IPS-15b (cell line): ENCODE results near the gene APOE.
A peak's percentile ranks its signal among the peaks of the same experiment; 100 is the strongest.
"Not testable (repeated sequence)": the region's sequence is repeated elsewhere in the genome, so short reads cannot be mapped to it uniquely, and the experiment has no call there.

Experiments used
- H3K27me3 ChIP-seq: one replicate; pipeline ENCODE4 v1.6.1; 2013; ENCODE audit warnings: low read length; ENCODE audit not compliant: control insufficient read depth, insufficient read depth
- H3K36me3 ChIP-seq: one replicate; pipeline ENCODE4 v1.6.1; 2013; ENCODE audit warnings: low read length; ENCODE audit not compliant: control insufficient read depth, insufficient read depth
- H3K4me1 ChIP-seq: one replicate; pipeline ENCODE4 v1.6.1; 2013; ENCODE audit warnings: mild to moderate bottlenecking, low read length; ENCODE audit not compliant: control insufficient read depth, insufficient read depth
- H3K4me3 ChIP-seq: one replicate; pipeline ENCODE4 v1.5.1; 2013; ENCODE audit warnings: low read depth, low read length
- H3K9ac ChIP-seq: one replicate; pipeline ENCODE4 v1.6.1; 2013; ENCODE audit warnings: low read depth, mild to moderate bottlenecking, low read length
- H3K9me3 ChIP-seq: one replicate; pipeline ENCODE4 v1.6.1; 2013; ENCODE audit warnings: mild to moderate bottlenecking, low read length; ENCODE audit not compliant: control insufficient read depth, insufficient read depth

Gene APOE

DNA sequence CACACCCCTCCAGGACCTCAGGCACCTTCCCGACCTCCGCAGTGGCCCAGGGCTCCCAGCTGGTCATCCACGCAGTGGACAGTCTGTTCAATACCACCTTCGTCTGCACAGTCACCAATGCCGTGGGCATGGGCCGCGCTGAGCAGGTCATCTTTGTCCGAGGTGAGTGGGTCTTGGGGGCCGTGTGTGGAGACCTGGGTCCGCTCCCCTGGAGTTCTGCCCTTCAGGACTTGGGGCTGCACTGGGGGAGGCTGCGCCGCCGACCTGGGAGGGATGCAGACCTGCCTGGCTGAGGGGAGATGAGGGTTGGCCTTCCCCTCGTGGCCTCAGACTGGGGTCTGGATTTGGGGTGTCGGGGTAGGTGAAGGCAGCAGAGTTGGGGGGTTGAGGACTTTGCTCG, 31.3 kb upstream of the APOE start:
- Histone ChIP-seq H3K9ac (no peak overlapping the region), H3K27me3 (no peaks in the 10 kb centered on the region), H3K36me3 (peaks cover 72% of the 10 kb centered on the region), H3K9me3 (no peaks in the 10 kb centered on the region), H3K4me3 (no peak overlapping the region), H3K4me1 (peaks cover 7% of the 10 kb centered on the region)

DNA sequence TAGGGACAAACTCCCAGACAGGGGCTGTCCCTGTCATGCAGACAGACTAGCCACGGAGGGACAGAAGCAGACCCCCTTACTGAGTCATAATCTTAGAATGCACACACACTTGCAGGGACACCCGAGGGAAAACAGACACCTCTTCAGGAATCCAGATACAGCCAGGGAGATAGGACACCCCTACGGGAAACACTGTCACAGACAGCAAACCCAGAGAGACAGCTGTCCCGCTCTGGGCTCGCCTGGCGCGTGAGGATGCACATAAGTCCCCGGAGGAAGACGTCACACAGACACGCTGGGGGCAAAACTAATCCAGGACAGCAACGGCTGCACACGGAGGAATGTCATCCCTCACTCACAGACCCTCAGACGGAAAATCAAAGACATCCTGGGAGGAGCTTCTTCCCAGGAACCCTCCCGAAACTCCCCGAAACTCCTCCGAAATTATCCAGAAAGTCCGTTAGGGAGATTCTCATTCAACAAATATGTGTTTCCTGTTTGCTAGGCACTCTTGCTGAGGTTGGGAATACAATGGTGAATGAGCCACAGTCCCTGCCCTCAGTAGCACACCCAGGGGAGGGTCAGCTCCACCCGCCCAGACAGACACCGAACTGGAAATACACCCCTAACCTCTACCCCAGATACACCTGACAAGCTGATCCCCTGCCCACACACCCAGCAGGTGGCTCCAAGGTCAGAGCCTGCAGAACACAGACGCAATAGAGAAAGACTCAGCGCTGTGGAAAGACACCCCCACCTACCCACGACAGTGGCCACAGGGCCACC, 29.7 kb upstream of the APOE start:
- Histone ChIP-seq H3K36me3 (peaks cover 72% of the 10 kb centered on the region), H3K9ac (peak overlapping the region; percentile 37), H3K4me1 (peaks cover 9% of the 10 kb centered on the region), H3K9me3 (no peaks in the 10 kb centered on the region), H3K27me3 (no peaks in the 10 kb centered on the region), H3K4me3 (no peak overlapping the region)

DNA sequence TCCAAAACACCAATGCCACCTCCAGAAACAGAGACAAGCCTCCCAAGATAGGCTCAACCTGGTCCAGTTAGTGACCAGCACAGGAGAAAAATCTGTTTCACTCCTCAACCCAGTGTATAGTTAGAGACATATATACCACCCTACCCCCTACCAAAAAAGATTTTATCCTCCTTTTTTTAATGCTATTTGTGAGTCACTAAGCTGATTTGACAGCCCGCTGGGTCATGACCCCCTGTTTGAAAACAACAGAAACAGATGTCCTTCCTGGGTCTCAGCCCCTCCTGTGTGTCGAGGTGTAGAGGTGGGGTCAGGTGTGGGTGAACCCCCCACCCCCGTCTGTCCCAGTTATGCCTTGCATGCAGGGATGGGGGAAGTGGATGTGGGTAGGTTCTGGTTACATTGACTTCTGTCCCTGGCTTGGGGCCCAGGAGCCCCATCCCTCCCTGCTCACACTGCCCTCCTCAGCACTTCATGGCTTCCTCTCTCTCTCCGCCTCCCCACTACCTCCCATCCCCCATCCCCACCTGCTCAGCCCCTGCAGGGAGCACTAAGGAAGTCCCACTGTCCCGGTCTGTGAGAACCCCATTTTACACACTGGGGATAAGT, 28.6 kb upstream of the APOE start:
- Histone ChIP-seq H3K4me1 (peaks cover 9% of the 10 kb centered on the region), H3K27me3 (no peaks in the 10 kb centered on the region), H3K36me3 (peaks cover 66% of the 10 kb centered on the region), H3K9ac (no peak overlapping the region), H3K9me3 (no peaks in the 10 kb centered on the region), H3K4me3 (no peak overlapping the region)

DNA sequence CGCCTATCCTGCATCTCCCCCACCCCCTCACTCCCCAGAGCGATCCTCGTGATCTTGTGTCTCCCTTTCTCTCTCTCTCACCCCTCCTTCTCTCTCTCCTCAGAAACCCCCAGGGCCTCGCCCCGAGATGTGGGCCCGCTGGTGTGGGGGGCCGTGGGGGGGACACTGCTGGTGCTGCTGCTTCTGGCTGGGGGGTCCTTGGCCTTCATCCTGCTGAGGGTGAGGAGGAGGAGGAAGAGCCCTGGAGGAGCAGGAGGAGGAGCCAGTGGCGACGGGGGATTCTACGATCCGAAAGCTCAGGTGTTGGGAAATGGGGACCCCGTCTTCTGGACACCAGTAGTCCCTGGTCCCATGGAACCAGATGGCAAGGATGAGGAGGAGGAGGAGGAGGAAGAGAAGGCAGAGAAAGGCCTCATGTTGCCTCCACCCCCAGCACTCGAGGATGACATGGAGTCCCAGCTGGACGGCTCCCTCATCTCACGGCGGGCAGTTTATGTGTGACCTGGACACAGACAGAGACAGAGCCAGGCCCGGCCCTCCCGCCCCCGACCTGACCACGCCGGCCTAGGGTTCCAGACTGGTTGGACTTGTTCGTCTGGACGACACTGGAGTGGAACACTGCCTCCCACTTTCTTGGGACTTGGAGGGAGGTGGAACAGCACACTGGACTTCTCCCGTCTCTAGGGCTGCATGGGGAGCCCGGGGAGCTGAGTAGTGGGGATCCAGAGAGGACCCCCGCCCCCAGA, 27.3 kb upstream of the APOE start:
- Histone ChIP-seq H3K9ac (no peak overlapping the region), H3K9me3 (no peaks in the 10 kb centered on the region), H3K27me3 (no peaks in the 10 kb centered on the region), H3K4me3 (no peak overlapping the region), H3K36me3 (peaks cover 55% of the 10 kb centered on the region), H3K4me1 (peaks cover 14% of the 10 kb centered on the region)

DNA sequence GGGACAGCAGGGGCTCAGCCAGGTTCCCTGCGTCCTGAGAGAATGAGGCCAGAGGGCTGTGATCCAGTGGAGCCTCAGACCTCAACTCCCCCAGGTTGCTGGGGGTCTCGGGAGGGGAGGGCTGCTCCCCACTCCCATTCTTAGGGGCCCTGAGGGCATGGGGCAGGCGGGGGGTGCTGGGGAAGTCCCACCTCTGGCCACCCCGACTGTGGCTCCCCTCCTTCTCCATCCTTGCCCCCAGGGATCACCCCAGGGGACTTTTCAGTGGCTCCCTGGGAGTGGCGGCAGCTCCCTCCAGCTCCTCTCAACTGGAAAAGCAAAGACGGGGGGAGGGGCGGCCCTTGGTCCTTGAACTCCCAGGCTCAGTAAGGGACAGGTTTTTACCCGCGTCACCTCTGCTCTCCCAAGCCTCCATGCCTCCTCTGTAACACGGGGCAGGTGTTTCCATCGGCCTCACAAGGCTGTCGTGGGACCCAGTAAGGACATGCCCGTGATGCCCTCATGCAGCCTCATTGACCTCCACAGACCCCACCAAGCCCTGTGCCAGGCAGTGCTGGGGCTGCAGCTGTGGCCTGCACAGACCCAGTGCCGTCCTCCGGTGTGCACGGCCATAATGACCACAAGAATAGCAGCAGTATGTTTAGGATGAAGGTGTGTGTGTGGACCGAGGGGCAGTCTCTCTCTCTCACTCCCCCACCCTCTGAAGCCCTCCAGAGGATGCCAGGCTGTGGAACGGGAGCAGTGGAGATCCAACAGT, 26.1 kb upstream of the APOE start:
- Histone ChIP-seq H3K9ac (no peak overlapping the region), H3K4me1 (peaks cover 14% of the 10 kb centered on the region), H3K36me3 (peaks cover 50% of the 10 kb centered on the region), H3K4me3 (no peak overlapping the region), H3K27me3 (no peaks in the 10 kb centered on the region), H3K9me3 (no peaks in the 10 kb centered on the region)

DNA sequence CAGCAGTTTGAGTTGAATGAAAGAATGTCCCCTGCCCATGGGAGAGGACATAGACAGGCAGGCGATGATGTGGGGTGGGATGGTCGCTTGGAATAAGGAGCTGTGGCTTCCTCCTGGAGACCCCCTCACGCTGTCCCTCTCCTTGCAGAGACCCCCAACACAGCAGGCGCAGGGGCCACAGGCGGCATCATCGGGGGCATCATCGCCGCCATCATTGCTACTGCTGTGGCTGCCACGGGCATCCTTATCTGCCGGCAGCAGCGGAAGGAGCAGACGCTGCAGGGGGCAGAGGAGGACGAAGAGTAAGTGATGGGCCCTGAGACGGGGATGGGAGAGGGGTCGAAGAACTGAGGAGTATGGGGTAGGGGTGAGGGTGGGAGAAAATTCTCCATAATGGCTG, 23.5 kb upstream of the APOE start:
- Histone ChIP-seq H3K4me1 (peaks cover 14% of the 10 kb centered on the region), H3K36me3 (peaks cover 38% of the 10 kb centered on the region), H3K4me3 (no peak overlapping the region), H3K9ac (no peak overlapping the region), H3K27me3 (no peaks in the 10 kb centered on the region), H3K9me3 (no peaks in the 10 kb centered on the region)

DNA sequence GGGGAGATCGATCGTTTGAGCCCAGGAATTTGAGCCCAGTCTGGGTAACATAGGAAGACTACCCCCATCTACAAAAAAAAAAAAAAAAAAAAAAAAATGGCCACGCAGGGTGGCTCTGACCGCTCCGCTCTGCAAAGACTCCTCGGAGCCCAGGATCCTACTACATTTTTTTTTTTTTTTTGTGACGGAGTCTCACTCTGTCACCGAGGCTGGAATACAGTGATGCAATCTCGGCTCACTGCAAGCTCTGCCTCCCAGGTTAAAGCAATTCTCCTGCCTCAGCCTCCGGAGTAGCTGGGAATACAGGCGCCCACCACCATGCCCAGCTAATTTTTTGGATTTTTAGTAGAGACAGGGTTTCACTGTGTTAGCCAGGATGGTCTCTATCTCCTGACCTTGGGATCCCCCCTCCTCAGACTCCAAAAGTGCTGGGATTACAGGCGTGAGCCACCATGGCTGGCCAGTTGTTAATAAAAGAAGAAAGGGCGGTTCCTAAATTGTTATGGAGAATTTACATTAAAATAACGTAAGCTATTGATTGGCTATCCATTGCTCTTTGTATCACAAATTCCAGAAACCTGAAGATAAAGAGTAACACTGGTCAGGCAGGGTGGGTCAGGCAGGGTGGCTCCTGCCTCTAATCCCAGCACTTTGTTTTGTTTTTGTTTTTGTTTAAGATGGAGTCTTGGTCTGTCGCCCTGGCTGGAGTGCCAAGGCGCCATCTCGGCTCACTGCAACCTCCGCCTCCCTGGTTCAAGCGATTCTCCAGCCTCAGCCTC, 22.8 kb upstream of the APOE start:
- not testable (repeated sequence) for H3K9me3 ChIP-seq
- H3K36me3 ChIP-seq: peaks cover 37% of the 10 kb centered on the region

DNA sequence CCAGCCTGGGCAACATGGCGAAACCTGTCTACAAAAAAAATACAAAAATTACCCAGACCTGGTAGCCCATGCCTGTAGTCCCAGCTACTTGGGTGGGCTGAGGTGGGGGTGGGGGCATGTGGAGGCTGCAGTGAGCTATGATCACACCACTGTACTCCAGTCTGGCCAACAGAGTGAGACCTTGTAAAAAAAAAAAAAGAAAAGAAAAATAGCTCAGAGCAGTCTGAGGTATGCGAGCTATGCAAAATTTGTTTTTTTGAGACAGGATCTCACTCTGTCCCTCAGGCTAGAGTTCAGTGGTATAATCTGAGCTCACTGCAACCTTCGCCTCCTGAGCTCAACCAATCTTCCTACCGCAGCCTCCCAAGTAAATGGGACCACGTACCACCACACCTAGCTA, 21.7 kb upstream of the APOE start:
- H3K36me3 ChIP-seq: peaks cover 34% of the 10 kb centered on the region
- H3K4me1 ChIP-seq: peaks cover 11% of the 10 kb centered on the region
- no peak overlapping the region for H3K4me3 ChIP-seq
- no peaks in the 10 kb centered on the region for H3K9me3 ChIP-seq
- H3K9ac ChIP-seq: no peak overlapping the region
- H3K27me3 ChIP-seq: no peaks in the 10 kb centered on the region

More for the DNA sequence above, 22.8 kb upstream of the APOE start:
- not testable (repeated sequence) for H3K9ac ChIP-seq, H3K4me3 ChIP-seq, H3K27me3 ChIP-seq
- H3K4me1 ChIP-seq: peaks cover 12% of the 10 kb centered on the region

DNA sequence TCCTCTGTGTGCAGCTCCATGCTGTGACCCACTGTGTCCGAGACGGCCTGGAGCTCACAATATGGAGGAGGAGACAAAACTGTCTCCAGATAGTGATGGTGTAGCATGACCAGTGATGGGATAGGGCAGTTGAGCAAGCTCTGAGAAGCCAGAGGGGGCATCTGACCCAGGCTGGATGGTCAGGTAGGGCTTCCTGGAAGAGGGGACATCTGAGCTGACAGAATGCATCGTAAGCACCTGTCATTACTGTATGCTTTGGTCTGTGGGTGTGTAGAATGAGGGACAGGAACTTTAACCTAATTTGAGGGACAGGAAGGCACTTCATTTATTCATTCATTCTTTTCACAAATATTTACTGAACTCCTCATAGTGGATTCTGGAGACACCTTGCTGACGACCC, 21.0 kb upstream of the APOE start:
- Histone ChIP-seq H3K4me3 (no peak overlapping the region), H3K4me1 (peaks cover 7% of the 10 kb centered on the region), H3K27me3 (no peaks in the 10 kb centered on the region), H3K9me3 (no peaks in the 10 kb centered on the region), H3K36me3 (peaks cover 32% of the 10 kb centered on the region), H3K9ac (no peak overlapping the region)

DNA sequence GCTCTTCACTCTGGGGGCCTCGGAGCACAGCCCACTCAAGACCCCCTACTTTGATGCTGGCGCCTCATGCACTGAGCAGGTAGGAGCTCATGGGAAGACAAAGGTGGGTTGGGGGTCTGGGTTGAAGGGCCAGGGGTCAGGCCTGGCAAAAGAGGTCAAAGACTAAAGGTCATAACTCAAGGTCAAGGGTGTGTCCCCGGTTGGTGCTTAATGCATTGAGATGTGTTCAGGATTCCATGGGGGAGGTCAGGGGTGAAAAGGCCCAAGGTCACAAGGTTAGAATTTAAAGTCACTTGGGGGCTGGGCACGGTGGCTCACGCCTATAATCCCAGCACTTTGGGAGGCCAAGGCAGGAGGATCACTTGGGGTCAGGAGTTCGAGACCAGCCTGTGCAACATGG, 19.5 kb upstream of the APOE start:
- H3K27me3 ChIP-seq: no peaks in the 10 kb centered on the region
- no peak overlapping the region for H3K4me3 ChIP-seq
- peaks cover 28% of the 10 kb centered on the region for H3K36me3 ChIP-seq
- no peak overlapping the region for H3K9ac ChIP-seq
- no peaks in the 10 kb centered on the region for H3K9me3 ChIP-seq
- peaks cover 5% of the 10 kb centered on the region for H3K4me1 ChIP-seq

DNA sequence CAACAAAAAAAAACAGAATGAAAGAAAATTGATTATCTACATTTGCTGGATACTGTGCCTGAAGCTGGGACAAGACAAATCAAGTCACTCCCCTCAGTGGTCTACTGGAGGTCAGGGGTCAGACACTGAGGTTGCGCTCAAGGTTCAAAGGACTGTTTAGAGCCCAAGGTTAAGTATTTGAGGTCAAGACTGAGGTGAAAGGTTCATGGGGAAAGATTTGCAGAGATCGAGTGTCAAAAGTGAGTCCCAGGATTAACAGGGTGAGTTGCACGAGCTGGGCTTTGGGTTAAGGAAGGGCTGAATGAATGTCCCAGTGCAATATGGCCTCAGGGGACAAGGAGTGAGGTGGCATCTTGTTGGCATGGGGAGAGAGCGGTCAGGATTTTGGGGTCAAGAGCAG, 17.9 kb upstream of the APOE start:
- Histone ChIP-seq H3K9ac (no peak overlapping the region), H3K27me3 (no peaks in the 10 kb centered on the region), H3K9me3 (no peaks in the 10 kb centered on the region), H3K4me1 (peaks cover 6% of the 10 kb centered on the region), H3K4me3 (no peak overlapping the region), H3K36me3 (peaks cover 34% of the 10 kb centered on the region)
